ENCODE data around the gene SP110. TPM values are rescaled to one million over a fixed set of nuclear protein-coding genes. Genes with fewer than 3 reads are reported as not detected.

The SP110 gene
- total and polyA plus RNA-seq, 9 of the 15 experiments (the other 6 are each of a cell fraction or from before 2014, with no cell fraction given), result 3.6 to 11.0 (median 7.1) TPM

- Histone ChIP-seq H3K9me3 (replicated peaks; ENCODE audit: control insufficient read depth, insufficient read depth, low read depth, low read length) (no peaks in the 10 kb centered on the region), H3K9ac (ENCODE audit: insufficient read depth in 1 of 2, low read depth in 2 of 2, low read length in 2 of 2) (no peak overlapping the region), H2AFZ (ENCODE audit: low read depth, low read length) (no peak overlapping the region), H3K27me3 (ENCODE audit: control insufficient read depth in 2 of 2, insufficient read depth in 2 of 2, low read length in 2 of 2) (peaks cover 0 to 4% of the 10 kb centered on the region in 2 experiments; a peak in 1 of 5 replicates), H3K4me2 (ENCODE audit: insufficient read depth, low read length) (no peak overlapping the region), H3K36me3 (ENCODE audit: control insufficient read depth, insufficient read depth, low read length) (no peaks in the 10 kb centered on the region), H4K20me1 (replicated peaks; ENCODE audit: control insufficient read depth, insufficient read depth, low read length) (no peaks in the 10 kb centered on the region), H3K79me2 (ENCODE audit: control insufficient read depth, insufficient read depth, low read length) (no peaks in the 10 kb centered on the region), H3K4me1 (replicated peaks in 1 of 2; ENCODE audit: control insufficient read depth in 2 of 2, insufficient read depth in 2 of 2, low read length in 2 of 2) (no peaks in the 10 kb centered on the region; a peak in 1 of 5 replicates), H3K9me1 (ENCODE audit: control insufficient read depth, insufficient read depth, low read length) (no peaks in the 10 kb centered on the region), H3K4me3 (no peak overlapping the region), H3K27ac (ENCODE audit: extremely low read depth, low read depth, low read length) (no peak overlapping the region)
- in situ Hi-C loops (cut with MboI) (no loop called here), intact Hi-C loops (cut with micrococcal nuclease) (no loop called here)
- no peak for ATAC-seq
- POLR2A ChIA-PET, result interaction anchor here (0.6 kb wide), 1 partner anchor 18 kb away, joined by 4 read pairs; no protein-coding TSS in a partner anchor
- no peak for TF ChIP-seq EHMT2 (IDR thresholded peaks at IDR 0.05)
- TF ChIP-seq BRF1 (IDR thresholded peaks at IDR 0.05; ENCODE audit: borderline replicate concordance, extremely low read depth, insufficient read length), result no peak
- TF ChIP-seq GTF2A2 (tag; IDR thresholded peaks at IDR 0.05), result no peak
- no peak for TF ChIP-seq TCF7 (IDR thresholded peaks at IDR 0.05; ENCODE audit: borderline replicate concordance)
- no peak for TF ChIP-seq ZNF197 (CRISPR knock-in tag; IDR thresholded peaks at IDR 0.05; ENCODE audit: low read depth)
- TF ChIP-seq ZNF589 (CRISPR knock-in tag; IDR thresholded peaks at IDR 0.05; ENCODE audit: low read depth), result no peak
- no peak for TF ChIP-seq PTRF (tag; IDR thresholded peaks at IDR 0.05)
- no peak for TF ChIP-seq MYNN (IDR thresholded peaks at IDR 0.05)
- no peak for TF ChIP-seq MYNN (CRISPR knock-in tag; IDR thresholded peaks at IDR 0.05)
- no peak for TF ChIP-seq RREB1 (CRISPR knock-in tag; IDR thresholded peaks at IDR 0.05)
- TF ChIP-seq HDAC2 (IDR thresholded peaks at IDR 0.05), result no peak
- no peak for TF ChIP-seq NR2C2 (CRISPR knock-in tag; IDR thresholded peaks at IDR 0.05)
- no peak for TF ChIP-seq NR2C2 (tag; IDR thresholded peaks at IDR 0.05)
- TF ChIP-seq TBL1XR1 (IDR thresholded peaks at IDR 0.05; ENCODE audit: low read length in 2 of 2), result no peak
- TF ChIP-seq TBP (optimal IDR thresholded peaks at IDR 0.05; ENCODE audit: low read depth, low read length), result no peak
- no peak for TF ChIP-seq KAT7 (CRISPR knock-in tag; IDR thresholded peaks at IDR 0.05; ENCODE audit: borderline replicate concordance)
- no peak for TF ChIP-seq ZNF695 (CRISPR knock-in tag; IDR thresholded peaks at IDR 0.05)
- no peak for TF ChIP-seq MXI1 (IDR thresholded peaks at IDR 0.05; ENCODE audit: low read depth, low read length)
- no peak for FAIRE-seq
- CTCF ChIA-PET (ENCODE audit: low intra/inter-chr PET ratio), result no interaction called here
- no TSS peak for BruUV-seq (replicated peaks)
- WGBS (ENCODE audit: insufficient coverage, low coverage, missing lambda C conversion rate), result 0% methylated on average over 3 of the region's 3 CpGs
- no peak for DNase-seq (ENCODE audit: extremely low read depth in 1 of 4, low spot score in 3 of 4)
These were observed 47.8 kb upstream of the SP110 start for GRCh38 chr2:230267556-230267955.

Measured in K562 (cell line).